ENCODE data around the gene LRPAP1.

DNA sequence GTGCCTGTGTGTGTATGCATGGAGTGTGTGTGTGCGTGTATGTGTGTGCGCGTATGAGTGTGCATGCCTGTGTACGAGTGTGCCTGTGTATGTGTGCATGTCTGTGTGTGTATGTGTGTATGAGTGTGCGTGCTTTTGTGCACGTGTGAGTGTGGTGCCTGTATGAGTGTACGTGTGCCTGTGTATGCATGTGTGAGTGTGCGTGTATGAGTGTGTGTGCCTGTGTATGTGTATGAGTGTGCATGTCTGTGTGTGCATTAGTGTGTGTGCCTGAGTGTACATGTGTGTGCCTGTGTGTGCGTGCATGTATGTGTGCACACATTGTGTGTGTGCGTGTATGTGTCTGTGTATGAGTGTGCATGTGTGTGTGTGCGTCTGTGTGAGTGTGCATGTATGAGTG, 63.4 kb downstream of the LRPAP1 start:
- TF ChIP-seq, protein P1, sequence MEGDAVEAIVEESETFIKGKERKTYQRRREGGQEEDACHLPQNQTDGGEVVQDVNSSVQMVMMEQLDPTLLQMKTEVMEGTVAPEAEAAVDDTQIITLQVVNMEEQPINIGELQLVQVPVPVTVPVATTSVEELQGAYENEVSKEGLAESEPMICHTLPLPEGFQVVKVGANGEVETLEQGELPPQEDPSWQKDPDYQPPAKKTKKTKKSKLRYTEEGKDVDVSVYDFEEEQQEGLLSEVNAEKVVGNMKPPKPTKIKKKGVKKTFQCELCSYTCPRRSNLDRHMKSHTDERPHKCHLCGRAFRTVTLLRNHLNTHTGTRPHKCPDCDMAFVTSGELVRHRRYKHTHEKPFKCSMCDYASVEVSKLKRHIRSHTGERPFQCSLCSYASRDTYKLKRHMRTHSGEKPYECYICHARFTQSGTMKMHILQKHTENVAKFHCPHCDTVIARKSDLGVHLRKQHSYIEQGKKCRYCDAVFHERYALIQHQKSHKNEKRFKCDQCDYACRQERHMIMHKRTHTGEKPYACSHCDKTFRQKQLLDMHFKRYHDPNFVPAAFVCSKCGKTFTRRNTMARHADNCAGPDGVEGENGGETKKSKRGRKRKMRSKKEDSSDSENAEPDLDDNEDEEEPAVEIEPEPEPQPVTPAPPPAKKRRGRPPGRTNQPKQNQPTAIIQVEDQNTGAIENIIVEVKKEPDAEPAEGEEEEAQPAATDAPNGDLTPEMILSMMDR (conservative IDR thresholded peaks at IDR 0.05; ENCODE audit: low read length): no peak
- TF ChIP-seq EZH2phosphoT487 (IDR thresholded peaks at IDR 0.05; ENCODE audit: borderline replicate concordance): no peak
